Ovary (tissue), 3 donors: Measurements from ENCODE around the gene MND1.

Experiments used
- CTCF ChIP-seq, 3 donors: fragments of 450-650 bp in 2 of 3; fragments of 200-600 bp in 1 of 3; IDR thresholded peaks; one replicate each; pipeline versions ENCODE4 v1.5.1 to v1.8.0; 2016 to 2022; ENCODE audit warnings: antibody characterized with exemption in 3 of 3, mild to moderate bottlenecking in 1 of 3
- EP300 ChIP-seq: sonication (generic); formaldehyde crosslinking; IDR thresholded peaks from one replicate; pipeline ENCODE4 v1.6.1; 2017; ENCODE audit warnings: antibody characterized with exemption
- POLR2A ChIP-seq: fragments of 450-650 bp; IDR thresholded peaks from one replicate; pipeline ENCODE4 v1.6.1; 2017; ENCODE audit warnings: antibody characterized with exemption, mild to moderate bottlenecking, moderate library complexity
- donor health status: DM: no; HTN: no; CAD: no.

- no peak for TF ChIP-seq CTCF (IDR thresholded peaks at IDR 0.05)
- TF ChIP-seq EP300, result no peak
- no peak for TF ChIP-seq POLR2A
These were observed 2.1 kb downstream of the MND1 start for GRCh38 chr4:153346563-153346962.
